HG02678 (cell line): ENCODE results near the gene LSM14A.
"Not testable (repeated sequence)": the region's sequence is repeated elsewhere in the genome, so short reads cannot be mapped to it uniquely, and the experiment has no call there.

ENCODE experiments used
- ATAC-seq: cut with Tn5 transposase; IDR thresholded peaks from one replicate; pipeline ENCODE4 v1.9.1; 2021; ENCODE audit warnings: mild to moderate bottlenecking, moderate library complexity; ENCODE audit not compliant: unreplicated experiment

Gene LSM14A

DNA sequence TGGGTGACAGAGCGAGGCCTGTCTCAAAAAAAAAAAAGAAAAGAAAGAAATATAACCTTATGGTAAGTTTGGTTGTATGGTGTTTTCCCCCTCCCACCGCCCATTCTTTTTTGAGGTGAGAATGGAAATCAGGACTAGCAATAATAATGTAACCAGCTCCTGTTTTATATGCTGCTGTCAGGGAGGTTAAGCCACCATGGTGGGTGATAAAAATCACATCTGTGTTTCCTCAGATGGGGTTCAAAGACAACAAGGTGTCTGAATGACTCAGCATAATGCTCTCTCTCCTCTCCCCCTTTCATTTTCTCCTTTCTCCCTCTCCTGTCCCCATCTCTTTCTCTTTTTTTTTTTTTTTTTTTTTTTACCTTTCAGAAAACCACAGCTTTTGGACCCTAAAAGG is 53.7 kb downstream of the LSM14A start:
- no peak for ATAC-seq

DNA sequence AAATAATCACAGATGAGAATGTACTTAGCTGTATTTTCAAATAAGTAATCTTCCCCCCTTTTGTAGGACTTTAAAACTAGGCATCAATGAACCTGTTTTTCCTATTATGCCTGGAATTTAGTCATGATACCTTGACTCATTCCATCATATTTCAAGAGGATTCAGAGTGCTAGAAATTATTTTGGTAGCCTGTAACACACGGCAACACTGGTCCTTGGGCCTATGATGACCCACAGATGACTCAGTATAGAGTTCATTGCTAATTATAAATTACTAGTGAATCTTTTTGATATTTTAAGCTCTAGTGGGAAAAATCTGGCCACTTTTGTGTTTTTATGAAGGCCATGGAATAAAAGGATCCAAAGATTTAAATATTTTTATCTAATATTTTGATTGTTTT is 56.0 kb downstream of the LSM14A start:
- ATAC-seq: no peak

DNA sequence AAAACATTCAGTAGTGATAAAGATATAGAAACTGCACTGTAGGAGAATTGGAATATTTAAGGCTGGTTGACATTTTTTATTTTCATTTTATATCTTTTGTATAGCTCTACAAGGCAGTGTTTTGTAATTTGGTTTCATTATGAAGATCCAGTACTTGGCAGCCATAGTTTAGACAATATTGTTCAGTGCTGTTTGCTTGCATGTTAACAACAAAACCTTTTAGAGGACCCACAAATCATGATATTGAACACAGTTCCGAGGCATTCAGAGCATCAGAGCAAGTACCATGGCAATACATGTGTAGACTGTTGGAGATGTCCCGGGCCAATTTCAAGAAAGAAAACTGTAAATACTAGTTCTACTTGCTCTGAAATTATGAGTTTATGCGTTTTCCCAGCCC is 56.5 kb downstream of the LSM14A start:
- ATAC-seq: no peak

DNA sequence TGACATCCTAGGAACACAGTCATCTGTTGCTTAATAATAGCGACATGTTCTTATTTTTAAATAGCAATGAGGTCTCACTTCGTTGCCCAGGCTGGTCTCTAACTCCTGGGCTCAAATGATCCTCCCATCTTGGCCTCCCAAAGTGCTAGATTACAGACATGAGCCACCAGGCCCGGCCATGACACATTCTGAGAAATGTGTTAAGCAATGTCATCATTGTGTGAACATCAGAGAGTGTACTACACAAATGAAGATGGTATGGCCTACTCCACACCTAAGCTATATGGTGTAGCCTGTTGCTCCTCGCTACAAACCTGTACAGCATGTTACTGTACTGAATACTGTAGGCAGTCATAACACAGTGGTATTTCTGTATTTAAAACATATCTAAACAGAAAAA is 57.4 kb downstream of the LSM14A start:
- ATAC-seq: no peak

DNA sequence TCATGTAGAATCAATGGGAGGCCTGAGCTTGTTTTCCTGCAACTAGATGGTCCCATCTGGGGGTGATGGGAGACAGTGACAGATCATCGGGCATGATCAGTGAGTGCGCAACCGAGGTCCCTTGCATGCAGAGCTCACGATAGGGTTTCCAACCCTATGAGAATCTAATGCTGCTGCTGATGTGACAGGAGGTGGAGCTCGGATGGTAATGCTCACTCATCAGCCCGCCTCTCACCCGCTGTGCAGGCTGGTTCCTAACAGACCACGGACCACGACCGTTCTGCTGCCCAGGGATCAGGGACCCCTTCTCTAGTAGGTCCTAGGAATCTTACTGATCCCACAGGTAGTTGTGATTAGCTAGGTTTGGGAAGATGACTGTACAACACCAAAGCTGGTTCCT is 58.5 kb downstream of the LSM14A start:
- ATAC-seq: no peak

DNA sequence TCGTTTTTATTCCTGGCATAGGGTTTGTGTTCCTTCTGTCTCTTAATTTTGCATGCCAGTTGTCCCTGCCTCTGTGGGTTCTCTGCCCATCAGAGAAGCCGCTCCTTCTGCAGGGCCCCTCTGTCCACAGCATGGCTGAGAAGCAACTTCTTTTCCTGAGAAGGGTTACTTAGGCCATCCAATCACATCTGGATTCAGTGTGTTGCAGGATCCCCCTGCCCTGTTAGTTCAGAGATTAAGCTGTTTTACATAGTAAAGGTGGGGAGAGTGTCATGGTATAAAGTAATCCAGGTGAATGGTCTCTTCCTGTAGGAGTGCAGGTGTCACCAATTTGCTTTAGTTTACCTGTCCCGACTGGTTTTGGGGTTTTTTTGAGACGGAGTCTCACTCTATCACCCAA is 59.1 kb downstream of the LSM14A start:
- ATAC-seq: no peak

DNA sequence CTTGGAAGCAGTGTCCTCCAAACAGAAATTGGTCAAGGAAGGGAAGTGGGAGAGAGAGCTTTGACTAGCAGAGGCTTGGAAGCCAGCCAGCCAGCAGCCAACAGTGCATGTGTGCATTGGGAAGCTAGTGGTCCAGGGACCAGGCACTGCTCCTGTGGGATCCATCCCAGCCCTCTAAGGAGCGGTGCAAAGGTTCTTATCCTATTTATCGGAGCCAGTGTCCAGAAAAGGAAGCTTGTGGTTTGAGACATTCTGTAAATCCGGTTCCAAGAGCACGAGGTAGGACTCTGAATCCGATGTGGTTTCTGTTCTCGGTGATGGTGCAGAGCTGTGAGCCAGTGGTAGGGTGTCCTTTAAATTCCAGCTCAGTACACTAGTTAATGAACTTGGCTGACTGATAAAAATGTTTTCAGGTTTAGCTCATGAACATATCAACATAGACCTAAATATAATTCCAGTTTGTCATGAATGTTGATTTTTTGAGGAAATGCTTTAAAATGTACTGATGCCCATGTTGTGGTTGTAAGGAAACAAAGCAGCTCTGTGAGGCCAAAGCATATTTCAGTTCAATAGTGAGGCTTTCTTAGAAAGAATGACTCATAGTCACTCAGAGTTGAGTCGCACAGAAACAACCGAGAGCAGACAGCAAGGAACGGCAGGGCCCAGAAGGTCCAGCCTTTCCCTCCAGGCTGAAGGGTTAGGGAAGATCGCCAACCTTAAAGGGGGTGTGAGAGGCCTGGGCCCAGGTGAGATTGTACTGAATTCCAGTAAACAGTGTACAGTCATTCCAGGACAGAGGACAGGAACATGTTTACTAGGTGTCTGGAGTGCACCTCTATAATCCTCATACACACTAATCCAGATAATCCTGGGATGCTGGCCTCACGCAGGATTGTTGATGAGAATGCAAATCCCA is 60.5 kb downstream of the LSM14A start:
- ATAC-seq: no peak

DNA sequence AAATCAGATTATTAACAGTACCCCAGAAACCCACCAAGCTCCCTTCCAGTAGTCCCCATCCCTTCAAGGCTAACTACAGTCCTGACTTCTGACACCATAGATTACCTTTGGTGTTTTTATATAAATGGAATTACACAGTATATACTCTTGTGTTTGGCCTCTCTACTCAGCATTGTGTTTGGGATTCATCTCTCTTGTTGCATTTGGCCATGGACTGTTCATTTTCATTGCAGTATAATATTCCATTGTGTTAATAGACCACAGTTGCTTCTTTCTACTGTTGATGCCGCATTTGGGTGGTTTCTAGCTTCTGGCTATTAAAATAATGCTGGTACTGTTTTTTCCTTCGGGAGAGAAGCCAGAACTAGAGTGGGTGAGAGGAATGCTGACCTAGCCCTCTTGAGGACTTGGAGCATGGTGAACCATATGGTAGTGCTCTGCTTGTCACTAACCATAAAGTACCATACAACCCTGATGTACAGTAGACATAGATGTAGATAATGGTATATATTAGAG is 63.2 kb downstream of the LSM14A start:
- no peak for ATAC-seq

DNA sequence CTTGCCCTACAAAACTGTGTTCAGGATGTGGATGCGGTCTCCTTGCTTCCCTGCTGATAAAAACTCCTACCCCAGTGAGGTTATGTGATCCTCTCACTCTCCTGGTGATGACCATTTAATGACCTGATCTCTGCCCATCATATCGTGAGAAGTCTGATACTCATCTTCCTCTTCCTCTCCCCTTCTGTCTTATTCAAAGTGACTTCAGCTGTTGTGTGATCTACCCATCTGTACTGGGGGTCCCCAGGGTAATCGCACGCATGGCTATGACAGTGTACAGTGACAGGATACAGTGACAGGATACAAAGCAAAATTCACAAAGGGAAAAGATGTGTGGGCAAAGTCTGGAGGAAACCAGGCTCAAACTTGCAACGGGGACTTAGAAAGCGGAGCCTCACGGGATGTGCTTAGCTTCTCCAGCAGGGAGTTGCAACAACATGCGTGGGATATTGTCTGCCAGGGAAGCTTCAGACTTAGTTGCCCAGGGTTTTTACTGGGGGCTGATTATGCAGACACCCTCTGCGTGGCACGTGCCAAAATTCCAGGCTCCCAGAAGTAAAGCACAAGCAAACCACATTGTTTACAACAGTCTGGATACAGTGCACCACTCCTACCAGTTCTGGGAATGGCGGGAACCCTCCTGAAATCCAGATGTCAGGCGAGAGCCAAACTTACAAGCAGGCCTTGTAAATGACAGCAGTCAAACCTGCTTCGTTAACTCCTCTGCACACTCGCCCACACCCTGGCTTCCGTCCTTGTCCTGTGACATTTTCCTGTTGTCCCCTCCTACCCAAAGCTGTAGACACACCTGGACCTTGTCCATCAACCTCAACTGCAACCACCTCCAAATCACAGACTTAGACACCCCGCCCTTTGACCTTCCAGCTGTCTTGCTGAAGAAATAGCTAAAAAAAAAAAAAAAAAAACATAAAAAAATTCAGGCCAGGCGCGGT is 64.0 kb downstream of the LSM14A start:
- ATAC-seq: no peak

DNA sequence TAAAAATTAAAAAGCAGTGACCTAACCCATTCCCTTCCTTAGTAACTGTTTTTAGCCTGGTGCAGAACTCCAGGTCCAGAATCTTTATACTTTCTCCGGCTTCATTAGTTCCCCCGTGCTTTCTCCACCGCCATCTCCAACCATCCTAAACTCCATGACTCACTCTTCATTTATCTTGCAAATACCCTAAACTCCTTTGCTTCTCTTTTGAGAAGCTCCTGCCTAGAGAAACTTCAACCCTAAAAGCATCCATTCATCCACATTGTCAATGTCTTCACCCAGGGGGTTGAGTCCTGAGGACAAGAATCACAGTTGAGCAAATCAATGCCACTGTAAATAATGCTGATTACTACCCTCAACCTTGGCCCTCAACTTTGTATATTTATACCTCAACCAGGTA is 65.0 kb downstream of the LSM14A start:
- no peak for ATAC-seq

DNA sequence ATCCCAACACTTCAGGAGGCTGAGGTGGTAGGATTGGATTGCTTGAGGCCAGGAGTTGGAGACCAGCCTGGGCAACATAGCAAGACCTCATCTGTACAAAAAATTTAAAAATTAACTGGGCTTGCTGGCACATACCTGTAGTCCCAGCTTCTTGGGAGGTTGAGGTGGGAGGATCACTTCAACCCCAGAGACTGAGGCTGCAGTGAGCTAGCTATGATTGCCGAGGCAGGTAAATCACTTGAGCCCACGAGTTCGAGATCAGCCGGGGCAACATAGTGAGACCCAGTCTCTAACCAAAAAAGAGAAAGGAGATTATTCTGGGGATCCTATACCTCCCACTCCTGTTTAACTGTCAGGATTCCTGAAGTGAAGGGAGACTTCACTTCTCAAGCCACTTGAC is 65.6 kb downstream of the LSM14A start:
- ATAC-seq: no peak

DNA sequence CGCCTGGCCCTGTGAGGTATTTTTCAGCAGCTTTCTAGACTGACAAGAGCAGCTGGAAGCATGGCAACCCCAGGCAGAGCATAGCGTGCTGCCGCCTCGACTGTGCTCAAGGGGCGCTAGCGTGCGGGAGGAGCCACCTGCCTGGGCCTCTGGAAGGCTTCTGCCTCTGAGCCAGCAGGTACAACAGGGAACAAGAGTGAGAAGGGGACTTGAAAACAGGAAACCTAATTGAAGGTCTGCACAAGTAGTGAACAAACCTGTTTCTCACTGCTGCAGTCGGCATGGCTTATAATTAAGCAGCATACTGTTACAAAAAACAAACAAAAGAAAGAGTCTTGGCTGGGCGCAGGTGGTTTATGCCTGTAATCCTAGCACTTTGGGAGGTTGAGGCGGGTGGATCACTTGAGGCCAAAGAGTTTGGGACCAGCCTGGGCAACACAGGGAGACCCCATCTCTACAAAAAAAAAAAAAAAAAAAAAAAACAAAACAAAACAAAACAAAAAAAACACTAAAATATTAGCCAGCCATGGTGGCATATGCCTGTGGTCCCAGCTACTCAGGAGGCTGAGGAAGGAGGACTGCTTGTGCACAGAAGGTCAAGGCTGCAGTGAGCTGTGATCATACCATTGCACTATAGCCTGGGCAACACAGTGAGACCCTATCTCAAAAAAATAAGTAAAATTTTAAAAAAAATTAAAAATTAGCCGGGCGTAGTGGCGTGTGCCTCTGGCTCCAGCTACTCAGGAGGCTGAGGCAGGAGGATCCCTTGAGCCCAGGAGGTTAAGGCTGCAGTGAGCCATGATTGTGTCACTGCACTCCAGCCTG is 69.4 kb downstream of the LSM14A start:
- no peak for ATAC-seq

DNA sequence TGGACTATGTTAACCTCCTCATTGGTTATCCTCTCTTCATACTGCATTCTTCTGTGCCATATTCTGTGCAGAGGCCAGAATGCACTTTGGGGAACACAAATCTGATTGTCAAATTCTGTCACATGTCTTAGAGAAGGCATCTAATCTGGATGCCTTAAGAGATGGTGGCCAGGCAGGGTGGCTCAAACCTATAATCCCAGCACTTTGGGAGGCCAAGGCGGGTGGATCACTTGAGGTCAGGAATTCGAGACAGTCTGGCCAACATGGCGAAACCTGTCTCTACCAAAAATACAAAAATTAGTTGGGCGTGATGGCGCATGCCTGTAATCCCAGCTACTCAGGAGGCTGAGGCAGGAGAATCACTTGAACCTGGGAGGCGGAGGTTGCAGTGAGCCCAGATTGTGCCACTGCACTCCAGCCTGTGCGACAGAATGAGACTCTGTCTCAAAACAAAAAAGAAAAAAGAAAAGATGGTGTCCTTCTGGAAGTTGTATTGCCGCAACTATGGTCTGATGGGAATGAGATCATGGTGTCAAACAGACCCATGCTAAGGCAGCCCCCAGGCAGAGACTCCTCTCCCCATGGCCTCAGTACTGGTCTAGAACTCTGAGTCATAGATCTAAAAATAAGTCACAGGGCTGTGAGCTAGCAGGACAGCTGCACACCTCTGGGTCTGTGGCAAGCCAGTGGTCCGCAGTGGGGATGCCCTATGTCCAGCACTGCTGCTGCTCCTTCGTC is 71.0 kb downstream of the LSM14A start:
- not testable (repeated sequence) for ATAC-seq

DNA sequence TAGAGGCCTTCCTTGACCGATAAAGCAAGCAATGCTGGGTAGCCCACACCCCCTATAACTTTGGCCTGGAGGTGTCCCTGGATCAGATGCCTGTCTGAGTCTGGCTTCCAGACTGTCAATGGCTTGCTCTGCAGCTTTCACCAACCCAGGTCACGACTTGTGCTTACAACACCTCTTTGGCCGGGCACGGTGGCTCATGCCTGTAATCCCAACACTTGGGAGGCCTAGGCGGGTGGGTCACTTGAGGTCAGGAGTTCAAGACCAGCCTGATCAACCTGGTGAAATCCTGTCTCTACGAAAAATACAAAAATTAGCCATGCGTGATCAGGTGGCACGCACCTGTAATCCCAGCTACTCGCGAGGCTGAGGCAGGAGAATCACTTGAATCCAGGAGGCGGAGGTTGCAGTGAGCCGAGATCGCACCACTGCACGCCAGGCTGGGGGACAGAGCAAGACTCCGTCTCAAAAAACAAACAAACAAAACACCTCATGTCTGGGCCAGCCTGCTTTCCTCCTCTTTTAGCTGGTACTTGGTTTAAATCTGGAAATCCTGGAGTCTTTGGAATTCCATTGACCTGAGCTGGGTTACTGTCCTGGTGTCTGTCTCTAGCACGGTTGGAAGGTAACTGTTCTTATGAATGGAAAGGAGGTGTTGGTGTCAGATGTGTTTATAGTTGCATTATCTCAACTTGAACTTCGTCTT is 71.7 kb downstream of the LSM14A start:
- no peak for ATAC-seq

DNA sequence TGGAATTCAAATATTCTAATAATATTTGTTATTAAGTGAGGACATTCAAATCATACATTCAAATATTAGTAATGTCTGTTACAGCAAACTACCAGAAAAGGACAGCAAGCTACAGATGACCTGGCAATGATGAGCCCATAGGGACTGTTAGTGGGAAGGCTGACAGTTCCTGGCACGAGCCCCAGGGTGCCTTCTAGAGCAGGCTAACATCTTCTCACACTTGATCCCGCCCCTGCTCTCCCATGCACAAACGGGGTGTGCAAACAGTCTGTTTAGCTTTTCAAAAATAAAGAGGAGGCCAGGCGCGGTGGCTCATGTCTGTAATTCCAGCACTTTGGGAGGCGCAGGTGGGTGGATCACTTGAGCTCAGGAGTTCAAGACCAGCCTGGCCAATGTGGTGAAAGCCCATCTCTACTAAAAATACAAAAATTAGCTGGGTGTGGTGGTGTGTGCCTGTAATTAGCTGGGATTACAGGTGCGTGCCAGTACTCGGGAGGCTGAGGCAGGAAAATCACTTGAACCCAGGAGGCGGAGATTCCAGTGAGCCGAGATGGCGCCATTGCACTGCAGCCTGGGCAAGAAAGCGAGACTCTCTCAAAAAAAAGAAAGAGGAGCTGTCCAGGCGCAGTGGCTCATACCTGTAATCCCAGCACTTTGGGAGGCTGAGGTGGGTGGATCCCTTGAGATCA is 72.5 kb downstream of the LSM14A start:
- no peak for ATAC-seq

DNA sequence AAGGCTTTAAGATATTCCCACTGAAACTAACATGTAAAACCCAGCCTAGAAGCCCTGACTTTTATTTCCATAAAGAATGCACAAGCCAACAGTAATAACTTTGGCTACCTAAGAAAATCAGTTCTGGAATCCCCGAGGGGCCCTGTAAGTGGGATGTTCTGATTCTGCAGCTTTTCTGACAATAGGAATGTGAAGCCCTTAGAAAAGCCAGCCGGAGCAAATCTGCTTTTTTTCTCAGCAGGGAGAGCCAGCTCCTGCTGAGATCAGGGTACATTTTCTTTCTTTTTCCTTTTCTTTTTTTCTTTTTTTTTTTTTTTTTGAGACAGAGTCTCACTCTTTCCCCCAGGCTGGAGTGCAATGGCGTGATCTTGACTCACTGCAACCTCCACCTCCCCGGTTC is 74.0 kb downstream of the LSM14A start:
- ATAC-seq: no peak

DNA sequence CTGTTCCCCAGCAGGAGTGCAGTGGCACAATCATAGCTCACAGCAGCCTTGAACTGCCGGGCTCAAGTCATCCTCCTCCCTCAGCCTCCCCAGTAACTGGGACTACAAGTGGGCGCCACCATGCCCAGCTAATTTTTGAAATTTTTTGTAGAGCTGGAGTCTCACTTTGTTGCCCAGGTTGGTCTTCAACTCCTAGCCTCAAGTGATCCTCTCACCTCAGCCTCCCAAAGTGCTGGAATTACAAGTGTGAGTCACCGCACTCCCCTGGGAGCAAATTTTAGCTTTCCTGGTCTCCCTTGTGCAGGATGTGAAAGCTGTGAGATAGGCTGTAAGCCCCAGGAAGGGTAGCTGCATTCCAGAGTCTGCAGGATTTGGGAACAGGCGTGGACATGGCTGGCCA is 76.6 kb downstream of the LSM14A start:
- no peak for ATAC-seq

DNA sequence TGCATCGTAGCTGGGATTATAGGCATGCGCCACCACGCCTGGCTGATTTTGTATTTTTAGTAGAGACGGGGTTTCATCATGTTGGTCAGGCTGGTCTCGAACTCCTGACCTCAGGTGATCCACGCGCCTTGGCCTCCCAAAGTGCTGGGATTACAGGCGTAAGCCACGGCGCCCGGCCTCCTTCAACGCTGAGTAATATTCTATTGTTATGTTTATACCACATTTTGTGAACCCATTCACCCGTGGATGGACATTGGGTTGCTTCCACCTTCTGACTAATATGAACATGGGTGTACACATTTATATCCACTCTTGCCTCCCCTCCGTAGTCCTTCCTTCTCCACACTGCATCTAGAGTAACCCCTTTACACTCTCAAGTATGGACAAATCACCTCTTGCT is 80.9 kb downstream of the LSM14A start:
- not testable (repeated sequence) for ATAC-seq

DNA sequence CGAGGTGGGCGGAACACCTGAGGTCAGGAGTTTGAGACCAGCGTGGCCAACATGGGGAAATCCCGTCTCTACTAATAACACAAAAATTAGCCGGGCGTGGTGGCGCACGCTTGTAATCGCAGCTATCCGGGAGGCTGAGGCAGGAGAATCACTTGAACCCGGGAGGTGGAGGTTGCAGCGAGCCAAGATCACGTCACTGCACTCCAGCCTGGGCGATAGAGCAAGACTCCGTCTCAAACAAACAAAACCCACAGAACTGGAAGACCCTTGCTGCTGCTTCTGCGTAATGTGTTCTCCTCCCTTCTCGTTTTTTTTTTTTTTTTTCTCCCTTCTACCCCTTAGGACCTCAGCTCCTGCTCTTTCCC is 81.4 kb downstream of the LSM14A start:
- not testable (repeated sequence) for ATAC-seq
